Thoracic aorta (tissue), 2 donors: ENCODE measurements around the gene WDPCP. TPM values are rescaled to one million over a fixed set of nuclear protein-coding genes. Genes with fewer than 3 reads are reported as not detected.
"Not testable (repeated sequence)": the region's sequence is repeated elsewhere in the genome, so short reads cannot be mapped to it uniquely, and the experiment has no call there.

ENCODE experiments used
- ATAC-seq: fragments of 150-250 bp; one replicate; pipeline ENCODE4 v1.8.0; 2017; ENCODE audit warnings: low read depth; ENCODE audit not compliant: insufficient number of reproducible peaks, low FRiP score
- DNase-seq: peaks from one replicate; pipeline ENCODE4 v3.0.0-alpha.2; 2020; ENCODE audit warnings: low spot score
- H3K27ac ChIP-seq, 2 donors: fragments of 200-600 bp; sonication (generic); 1 replicate in 1 of 2; 2 replicates in 1 of 2; pipeline ENCODE4 v1.5.1; 2016; ENCODE audit warnings: mild to moderate bottlenecking in 2 of 2, moderate library complexity in 2 of 2
- H3K27me3 ChIP-seq: fragments of 200-600 bp; sonication (generic); replicated peaks from 2 replicates; pipeline ENCODE4 v1.6.0; 2016; ENCODE audit warnings: mild to moderate bottlenecking; ENCODE audit not compliant: insufficient read depth
- H3K36me3 ChIP-seq: fragments of 200-600 bp; sonication (generic); one replicate; pipeline ENCODE4 v1.5.1; 2016
- H3K4me1 ChIP-seq, 2 donors: fragments of 200-600 bp; sonication (generic); 1 replicate in 1 of 2; 2 replicates in 1 of 2; pipeline versions ENCODE4 v1.5.1 to v1.6.0; 2016; ENCODE audit warnings: low read depth in 2 of 2, mild to moderate bottlenecking in 1 of 2; ENCODE audit not compliant: control insufficient read depth in 1 of 2
- H3K4me3 ChIP-seq: fragments of 200-600 bp; sonication (generic); 2 replicates; pipeline ENCODE4 v1.5.1; 2016; ENCODE audit warnings: mild to moderate bottlenecking
- H3K9me3 ChIP-seq: fragments of 200-600 bp; sonication (generic); 2 replicates; pipeline ENCODE4 v1.5.1; 2016
- total RNA-seq, 2 donors: library from RNA; depleted of rRNA; stranded (reverse); fragments of >200 nt; gene quantifications; one replicate each; pipeline versions ENCODE4 v1.1.0 to v1.2.3, GENCODE V29; 2016
- TF ChIP-seq, protein P1 (sequence below): fragments of 200-600 bp; sonication (generic); IDR thresholded peaks from one replicate; pipeline ENCODE4 v1.5.1; 2019; ENCODE audit warnings: antibody characterized with exemption

WDPCP gene
- total RNA-seq, 2 donors from 2014 or later: 13.7 to 16.2 TPM

DNA sequence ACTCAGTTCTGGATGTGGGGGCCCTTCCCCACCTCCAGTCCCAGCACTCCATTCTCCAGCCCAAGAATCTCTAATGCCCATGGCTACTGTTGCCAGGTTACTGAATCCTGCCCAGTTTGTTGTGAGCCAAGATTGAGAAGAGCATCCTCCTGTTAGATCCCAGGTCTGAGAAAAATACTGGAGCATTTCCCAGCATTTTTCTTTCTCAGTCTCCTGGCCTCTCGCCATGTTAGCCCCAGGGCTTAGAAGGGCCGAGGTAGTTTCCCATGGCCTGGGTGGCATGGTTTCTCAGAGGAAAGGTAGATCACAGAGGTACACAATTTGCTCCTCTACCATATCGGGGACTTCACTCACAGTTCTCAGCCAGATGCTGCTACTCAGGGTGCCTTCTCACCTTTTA lies 401.9 kb downstream of the WDPCP start:
- ATAC-seq: no peak
- H3K4me1 ChIP-seq: no peaks in the 10 kb centered on the region
- H3K27me3 ChIP-seq: no peaks in the 10 kb centered on the region
- H3K4me3 ChIP-seq: no peak overlapping the region
- H3K9me3 ChIP-seq: peaks cover 3% of the 10 kb centered on the region
- TF ChIP-seq, protein P1, sequence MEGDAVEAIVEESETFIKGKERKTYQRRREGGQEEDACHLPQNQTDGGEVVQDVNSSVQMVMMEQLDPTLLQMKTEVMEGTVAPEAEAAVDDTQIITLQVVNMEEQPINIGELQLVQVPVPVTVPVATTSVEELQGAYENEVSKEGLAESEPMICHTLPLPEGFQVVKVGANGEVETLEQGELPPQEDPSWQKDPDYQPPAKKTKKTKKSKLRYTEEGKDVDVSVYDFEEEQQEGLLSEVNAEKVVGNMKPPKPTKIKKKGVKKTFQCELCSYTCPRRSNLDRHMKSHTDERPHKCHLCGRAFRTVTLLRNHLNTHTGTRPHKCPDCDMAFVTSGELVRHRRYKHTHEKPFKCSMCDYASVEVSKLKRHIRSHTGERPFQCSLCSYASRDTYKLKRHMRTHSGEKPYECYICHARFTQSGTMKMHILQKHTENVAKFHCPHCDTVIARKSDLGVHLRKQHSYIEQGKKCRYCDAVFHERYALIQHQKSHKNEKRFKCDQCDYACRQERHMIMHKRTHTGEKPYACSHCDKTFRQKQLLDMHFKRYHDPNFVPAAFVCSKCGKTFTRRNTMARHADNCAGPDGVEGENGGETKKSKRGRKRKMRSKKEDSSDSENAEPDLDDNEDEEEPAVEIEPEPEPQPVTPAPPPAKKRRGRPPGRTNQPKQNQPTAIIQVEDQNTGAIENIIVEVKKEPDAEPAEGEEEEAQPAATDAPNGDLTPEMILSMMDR: no peak
- H3K36me3 ChIP-seq: no peaks in the 10 kb centered on the region
- no peak overlapping the region for H3K27ac ChIP-seq
- no peak for DNase-seq

DNA sequence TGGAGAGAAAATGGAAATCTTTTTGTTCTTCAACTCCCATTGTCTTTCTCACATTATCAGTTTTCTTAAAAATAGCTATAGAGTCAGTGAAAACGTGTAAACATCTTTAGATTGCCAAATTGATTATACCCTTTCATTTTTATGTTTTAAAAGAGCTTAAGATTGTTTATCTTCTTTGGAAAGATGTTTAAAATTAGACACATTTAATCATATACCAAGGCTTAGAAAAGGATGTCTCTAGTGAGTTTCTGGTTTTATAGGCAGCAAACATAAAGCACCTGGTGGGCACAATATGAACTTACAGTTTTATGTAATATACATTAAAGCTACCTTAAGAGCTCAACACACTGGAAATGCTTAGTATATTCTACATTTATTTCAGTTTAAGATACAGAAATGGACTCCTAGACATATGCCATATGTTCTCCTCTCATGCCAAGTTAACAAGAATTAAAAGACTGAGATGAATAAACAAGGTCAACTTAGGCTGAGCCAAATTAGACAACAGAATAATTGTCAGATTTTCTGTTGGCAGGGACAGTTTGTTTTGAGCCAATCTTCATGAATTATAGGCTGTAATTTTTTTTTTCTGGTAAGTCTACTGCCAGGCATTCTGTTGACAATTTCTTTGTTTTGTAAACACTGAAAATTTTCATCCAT lies 425.0 kb downstream of the WDPCP start:
- no peak for ATAC-seq
- Histone ChIP-seq H3K27me3 (no peaks in the 10 kb centered on the region), H3K9me3 (peaks cover 3% of the 10 kb centered on the region), H3K27ac (no peak overlapping the region), H3K36me3 (no peaks in the 10 kb centered on the region), H3K4me3 (no peak overlapping the region), H3K4me1 (no peaks in the 10 kb centered on the region)
- TF ChIP-seq, protein P1: no peak
- no peak for DNase-seq

DNA sequence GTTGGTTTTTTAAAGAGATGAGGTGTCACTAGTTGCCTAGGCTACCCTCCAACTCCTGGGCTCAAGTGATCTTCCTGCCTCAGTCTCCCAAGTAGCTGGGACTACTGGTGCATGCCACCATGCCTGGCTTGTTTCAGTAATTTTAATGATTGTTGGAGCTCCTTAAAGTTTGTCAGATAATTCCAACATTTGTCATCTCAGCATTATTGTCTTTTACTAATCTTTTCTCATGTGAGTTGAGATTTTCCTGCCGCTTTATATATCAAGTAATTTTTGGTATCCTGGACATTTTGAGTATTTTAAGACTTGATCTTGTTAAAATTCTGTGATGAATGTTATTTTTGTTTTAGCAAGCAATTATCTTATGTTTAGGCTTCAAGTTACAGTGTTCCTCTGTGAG lies 429.0 kb downstream of the WDPCP start:
- no peak for DNase-seq
- Histone ChIP-seq H3K4me3 (no peak overlapping the region), H3K27me3 (no peaks in the 10 kb centered on the region), H3K36me3 (no peaks in the 10 kb centered on the region), H3K9me3 (no peaks in the 10 kb centered on the region), H3K4me1 (no peaks in the 10 kb centered on the region), H3K27ac (no peak overlapping the region)
- TF ChIP-seq, protein P1: no peak
- ATAC-seq: no peak

DNA sequence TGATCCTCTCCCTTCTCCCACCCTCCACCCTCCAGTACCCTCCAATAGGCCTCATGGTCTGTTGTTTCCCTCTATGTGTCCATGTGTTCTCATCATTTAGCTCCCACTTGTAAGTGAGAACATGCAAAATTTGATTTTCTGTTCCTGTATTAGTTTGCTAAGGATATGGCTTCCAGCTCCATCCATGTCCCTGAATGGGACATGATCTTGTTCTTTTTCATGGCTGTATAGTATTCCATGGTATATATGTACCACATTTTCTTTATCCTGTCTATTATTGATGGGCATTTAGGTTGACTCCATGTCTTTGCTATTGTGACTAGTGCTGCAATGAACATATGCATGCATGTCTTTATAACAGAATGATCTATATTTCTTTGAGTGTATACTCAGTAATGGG lies 451.6 kb downstream of the WDPCP start:
- DNase-seq, H3K4me1 ChIP-seq, H3K36me3 ChIP-seq, H3K27me3 ChIP-seq, ATAC-seq, H3K27ac ChIP-seq, H3K4me3 ChIP-seq: not testable (repeated sequence)
- H3K9me3 ChIP-seq: peaks cover 28% of the 10 kb centered on the region

DNA sequence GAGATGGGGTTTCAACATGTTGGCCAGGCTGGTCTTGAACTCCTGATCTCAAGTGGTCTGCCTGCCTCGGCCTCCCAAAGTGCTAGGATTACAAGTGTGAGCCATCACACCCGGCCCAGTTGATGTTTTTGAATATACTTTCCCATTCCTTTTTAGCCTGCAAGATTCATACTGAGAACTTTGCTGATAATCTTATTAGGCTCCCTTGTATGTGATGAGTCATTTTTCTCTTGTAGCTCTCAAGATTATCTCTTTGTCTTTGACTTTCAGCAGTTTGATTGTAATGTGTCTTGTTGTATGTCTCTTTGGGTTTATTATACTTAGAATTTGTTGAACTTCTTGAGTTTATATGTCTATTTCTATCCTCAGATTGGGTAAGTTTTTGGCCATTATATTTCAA lies 456.3 kb downstream of the WDPCP start:
- Histone ChIP-seq H3K4me1 (no peaks in the 10 kb centered on the region), H3K4me3 (no peak overlapping the region), H3K27me3 (no peaks in the 10 kb centered on the region), H3K36me3 (no peaks in the 10 kb centered on the region), H3K9me3 (peaks cover 19% of the 10 kb centered on the region), H3K27ac (no peak overlapping the region)
- no peak for DNase-seq
- no peak for ATAC-seq
- TF ChIP-seq, protein P1: no peak

DNA sequence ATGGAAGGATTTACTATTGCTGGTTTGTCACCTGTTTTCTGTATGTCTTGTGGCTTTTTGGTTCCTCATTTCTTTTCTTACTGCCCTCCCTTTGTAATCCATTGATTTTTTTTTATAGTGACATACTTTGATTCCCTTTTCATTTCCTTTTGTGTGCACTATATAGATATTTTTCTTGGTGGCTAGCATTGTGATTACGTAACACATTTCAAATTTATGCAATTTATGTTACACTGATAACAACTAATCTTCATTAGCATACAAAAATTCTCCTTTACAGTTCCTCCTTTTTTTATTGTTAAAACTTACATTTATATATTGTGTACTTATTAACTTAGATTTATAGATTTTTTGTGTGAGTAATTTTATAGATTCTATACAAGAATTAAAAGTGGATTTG lies 457.1 kb downstream of the WDPCP start:
- no peak for ATAC-seq
- TF ChIP-seq, protein P1: no peak
- peaks cover 14% of the 10 kb centered on the region for H3K9me3 ChIP-seq

More for the DNA sequence above, 457.1 kb downstream of the WDPCP start:
- no peak overlapping the region for H3K4me3 ChIP-seq
- no peak for DNase-seq
- H3K4me1 ChIP-seq: no peaks in the 10 kb centered on the region
- no peaks in the 10 kb centered on the region for H3K27me3 ChIP-seq
- no peak overlapping the region for H3K27ac ChIP-seq
- H3K36me3 ChIP-seq: no peaks in the 10 kb centered on the region
